ENCODE results near the gene NCOA1.
"Not testable (repeated sequence)": the region's sequence is repeated elsewhere in the genome, so short reads cannot be mapped to it uniquely, and the experiment has no call there.

The NCOA1 gene

DNA sequence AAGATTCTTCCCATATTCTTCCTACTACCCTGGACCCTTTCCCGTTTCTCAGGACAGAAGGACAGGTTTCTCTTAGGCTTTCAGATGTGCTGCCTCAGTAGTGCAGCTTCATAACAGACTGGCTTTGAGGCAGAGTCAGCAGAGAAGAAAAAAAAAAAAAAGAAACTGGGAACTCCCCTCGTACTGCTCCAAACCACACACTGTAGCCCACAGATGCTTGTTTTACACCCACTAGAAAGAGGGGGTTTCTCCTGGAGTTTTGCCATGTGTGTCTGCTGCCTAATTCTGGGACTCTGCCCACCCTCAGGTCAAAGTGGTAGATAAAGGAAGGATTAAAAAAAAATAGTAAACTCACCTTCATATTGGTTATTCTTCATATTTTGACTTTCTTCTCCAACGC lies 95.9 kb downstream of the NCOA1 start:
- DNase-seq, result no peak

DNA sequence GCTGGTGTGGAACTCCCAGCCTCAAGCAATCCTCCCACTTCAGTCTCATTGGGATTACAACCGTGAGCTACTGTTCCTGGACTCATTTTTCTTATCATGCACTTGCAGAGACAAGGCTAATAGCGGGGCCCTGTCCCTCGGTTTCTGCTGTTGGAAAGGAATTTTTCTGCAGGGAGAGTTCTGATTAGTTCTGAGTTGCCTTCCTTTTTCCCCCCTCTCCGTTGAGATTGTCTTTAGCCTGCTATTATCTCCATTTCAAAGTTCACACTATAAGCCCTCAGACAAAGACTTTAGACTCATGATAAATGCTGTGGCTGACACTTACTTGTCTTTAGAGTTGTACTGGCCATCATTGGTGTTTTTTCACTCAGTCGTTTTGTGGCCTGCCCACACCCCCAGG lies 97.2 kb downstream of the NCOA1 start:
- DNase-seq, result no peak

DNA sequence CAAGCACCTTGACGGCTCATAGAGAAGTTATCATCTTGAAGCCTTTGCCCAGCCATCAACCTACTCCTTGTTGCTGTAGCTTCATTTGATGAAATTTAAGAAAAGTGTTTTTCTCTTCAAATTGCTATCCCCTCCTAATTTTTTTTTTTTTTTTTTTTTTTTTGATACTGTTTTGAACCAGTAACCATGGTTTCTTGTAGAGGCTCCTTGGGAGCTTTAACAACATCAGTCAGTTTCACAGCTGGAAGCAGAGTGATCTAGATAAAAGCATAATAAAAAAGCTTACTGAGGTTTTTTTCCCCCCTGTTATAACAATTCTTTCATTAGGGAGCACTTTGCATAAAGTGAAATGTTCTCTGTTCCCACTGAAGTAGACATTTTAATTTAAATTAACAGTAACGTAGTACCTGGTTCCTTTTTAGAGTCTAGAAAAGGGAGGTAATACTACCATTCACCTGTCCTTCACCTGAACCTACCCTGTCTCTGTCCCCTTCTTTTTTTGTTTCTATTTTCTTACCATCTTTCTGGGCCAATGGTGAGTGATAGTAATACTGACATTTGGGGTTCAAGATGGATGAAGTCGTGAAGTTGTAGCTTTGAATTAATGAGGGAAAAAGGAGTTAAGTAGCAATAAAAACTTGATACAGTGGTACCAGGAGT lies 101.5 kb downstream of the NCOA1 start:
- DNase-seq, result no peak

DNA sequence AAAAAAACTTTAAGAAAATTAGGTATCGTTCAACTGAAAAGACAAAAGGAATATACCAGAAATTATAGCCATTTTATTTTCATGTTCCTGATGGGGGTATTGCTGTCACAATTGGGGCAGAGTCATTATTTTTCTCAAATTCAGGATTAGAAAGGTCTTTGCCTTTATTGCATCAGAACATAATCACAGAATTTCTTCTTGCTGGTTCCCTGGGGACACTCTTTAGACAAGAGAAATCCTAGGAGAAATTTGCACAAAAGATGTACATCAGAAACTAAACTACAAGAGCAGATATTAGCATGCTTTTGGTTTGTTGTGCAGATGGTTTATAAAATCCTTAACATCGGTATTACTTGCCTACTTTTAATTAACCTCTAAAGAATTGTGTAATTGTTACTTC lies 103.2 kb downstream of the NCOA1 start:
- no peak for DNase-seq

DNA sequence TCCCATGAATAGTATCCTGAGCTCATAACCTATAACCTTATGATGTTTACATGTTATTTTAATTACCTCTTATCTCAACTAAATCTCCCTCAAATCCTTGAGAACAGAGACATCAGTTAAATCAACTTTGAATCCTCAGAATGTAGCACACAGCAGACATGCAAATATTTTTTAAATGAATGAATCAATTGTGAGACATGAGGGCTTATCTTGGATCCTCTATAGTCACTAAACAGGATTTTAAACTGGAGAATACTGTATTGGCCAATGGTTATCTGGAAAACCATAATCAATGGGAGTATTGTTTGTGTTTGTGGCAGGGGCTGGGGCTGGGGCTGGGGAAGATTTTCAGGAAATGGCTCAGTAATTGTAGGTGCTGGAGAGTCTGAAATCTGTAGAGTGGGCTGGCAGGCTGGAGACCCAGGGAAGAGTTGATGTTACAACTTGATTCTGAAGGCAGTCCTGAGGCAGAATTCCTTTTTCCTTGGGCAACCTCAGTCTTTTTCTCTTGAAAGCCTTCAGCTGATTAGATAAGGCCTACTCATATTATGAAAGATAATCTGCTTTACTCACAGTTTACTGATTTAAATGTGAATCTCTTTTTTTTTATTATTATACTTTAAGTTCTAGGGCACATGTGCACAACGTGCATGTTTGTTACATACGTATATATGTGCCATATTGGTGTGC lies 106.3 kb downstream of the NCOA1 start:
- no peak for DNase-seq

DNA sequence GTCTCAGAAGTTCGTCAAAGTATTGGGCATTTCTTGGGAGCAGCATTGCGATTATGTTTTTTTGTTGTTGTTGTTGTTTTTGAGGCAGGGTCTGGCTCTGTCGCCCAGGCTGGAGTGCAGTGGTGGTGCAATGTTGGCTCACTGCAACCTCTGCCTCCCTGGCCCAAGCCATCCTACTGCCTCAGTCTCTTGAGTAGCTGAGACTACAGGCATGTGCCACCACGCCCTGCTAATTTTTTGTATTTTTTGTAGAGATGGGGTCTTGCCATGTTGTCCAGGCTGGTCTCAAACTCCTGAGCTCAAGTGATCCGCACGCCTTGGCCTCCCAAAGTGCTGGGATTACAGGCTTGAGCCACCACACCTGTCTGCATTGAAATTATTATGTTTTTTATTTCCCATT lies 109.1 kb downstream of the NCOA1 start:
- not testable (repeated sequence) for DNase-seq

DNA sequence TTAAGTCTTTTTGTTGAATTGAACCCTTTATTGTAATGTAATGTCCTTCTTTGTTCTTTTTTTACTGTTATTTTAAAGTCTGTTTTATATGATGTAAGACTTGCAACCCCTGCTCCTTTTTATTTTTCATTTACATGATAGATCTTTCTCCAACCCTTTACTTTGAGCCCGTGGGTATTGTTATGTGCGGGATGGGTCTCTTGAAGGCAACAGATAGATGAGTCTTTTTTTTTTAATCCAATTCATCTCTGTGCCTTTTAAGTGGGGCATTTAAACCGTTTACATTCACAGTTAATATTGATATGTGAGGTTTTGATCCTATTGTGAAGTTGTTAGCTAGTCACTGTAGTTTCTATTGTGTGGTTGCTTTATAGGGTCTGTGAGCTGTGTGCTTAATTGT lies 120.6 kb downstream of the NCOA1 start:
- DNase-seq, result no peak

DNA sequence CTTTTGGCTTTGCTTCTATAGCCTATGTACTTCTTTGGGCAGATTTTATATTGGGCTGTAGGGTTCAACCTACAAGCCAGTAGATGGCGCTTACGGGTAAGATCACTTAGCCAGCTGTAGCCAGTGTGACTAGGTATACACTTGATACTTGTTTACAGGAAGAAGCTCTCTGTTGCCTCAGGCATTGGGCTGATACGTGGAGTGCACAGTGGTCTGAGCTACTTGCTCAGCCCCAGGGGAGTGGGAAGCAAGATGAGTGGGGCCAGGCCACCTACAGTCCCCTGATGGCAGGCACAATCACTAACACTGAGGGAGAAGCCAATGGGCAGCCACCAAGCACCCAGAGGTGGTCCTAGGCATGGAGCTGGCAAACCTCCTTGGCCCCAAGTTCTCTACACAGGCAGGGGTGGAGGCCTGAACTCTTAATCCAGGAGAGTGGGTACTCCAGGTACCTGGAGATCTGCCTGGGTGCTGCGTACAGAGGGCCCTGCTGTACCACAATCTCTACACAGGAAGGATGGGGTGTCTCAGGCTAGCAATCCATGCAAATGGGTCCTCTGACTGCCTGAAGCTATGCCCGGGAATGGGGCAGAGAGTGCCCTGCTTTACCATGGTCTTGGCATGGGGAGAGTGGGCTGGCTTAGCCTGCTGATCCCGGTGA lies 122.2 kb downstream of the NCOA1 start:
- no peak for DNase-seq

DNA sequence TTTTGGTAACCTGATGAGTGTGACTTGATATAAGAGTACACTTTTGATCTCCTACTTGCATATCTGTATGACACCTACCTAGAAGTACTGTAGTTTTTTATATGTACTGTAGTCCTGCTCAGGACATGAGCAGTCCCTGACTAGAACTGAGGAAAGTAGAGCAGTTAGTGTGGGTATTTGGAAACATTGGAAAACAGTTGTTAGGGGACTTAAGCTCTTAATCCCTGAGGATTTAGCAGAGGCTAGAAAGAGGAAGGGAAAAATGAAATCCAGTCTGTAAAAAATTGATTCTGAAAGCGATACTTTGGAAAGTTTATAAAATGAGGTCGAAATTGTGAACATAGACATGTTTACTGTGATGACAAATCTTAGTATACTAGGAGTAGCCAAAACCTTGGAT lies 125.6 kb downstream of the NCOA1 start:
- no peak for DNase-seq

DNA sequence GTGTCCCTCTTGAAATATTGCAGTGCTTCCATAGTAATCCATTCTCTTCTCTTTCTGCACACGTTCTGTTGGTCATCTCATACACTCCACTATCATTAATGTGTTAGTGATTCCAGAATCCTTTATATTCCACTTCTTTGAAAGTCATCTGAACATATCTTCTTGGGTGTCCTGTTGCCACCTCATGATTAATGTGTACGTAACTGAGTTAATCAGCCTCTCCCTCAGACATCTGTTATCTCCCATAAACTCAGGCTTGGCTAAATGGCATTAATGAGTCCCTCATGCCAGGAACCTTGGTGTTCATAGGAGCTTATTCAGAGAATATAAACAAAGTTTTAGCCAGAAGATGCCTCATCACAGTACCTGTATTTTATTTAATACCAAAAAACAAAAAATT lies 126.4 kb downstream of the NCOA1 start:
- DNase-seq, result no peak

DNA sequence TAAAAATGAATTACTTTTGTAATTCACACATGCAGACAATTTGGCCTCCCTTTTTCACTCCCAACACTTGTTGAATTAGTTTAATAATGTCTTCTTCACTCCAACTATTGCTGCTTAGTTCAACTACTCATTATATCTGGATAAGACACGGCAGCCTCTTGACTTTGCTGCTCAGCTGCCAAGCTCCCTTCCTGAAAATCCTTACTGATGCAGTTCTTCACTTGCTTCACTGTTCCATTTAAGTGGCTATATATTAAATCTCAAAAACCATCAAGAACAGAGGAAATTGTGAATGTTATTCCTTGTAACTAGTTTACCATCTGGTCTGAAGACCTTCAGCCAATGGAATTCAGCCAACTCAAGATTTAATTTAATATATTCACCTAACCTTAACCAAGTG lies 127.1 kb downstream of the NCOA1 start:
- DNase-seq, result no peak

DNA sequence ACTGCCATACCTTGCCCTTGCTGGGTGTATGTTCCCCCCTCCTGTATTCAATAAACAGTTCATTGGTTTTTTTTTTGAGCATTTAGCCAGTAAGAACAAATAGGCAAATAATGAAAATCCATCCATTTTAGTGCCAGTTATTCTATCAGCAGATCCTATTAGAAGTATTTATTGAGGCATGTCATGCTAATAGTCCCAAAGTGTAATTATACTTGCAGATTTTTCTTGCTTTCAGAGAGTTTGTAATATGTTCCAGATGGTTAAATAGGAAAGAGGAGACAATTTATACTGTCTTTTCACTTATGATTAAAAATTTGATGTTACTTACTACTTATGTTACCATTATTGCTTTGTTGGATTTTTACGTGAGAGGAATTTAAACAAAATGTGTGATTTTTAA lies 127.6 kb downstream of the NCOA1 start:
- DNase-seq, result no peak

DNA sequence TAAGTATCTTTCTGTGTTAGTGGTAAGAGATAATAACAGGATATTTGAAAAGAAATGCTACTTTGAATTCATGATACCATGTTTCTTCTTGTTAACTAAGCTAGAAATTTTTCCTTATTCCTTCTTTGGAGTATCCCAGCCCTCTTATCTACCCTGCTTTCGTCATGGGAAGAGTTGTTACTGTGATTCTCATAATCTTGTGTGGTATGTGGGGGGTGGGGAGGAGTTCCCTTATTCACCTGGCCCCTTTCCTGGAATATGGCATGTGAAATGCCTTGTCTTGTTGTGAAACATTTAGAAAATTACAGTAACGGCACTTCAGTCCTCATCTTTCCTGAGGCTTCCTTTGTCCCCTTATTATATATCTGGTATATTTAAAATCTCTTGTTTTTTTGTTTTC lies 129.9 kb downstream of the NCOA1 start:
- no peak for DNase-seq

DNA sequence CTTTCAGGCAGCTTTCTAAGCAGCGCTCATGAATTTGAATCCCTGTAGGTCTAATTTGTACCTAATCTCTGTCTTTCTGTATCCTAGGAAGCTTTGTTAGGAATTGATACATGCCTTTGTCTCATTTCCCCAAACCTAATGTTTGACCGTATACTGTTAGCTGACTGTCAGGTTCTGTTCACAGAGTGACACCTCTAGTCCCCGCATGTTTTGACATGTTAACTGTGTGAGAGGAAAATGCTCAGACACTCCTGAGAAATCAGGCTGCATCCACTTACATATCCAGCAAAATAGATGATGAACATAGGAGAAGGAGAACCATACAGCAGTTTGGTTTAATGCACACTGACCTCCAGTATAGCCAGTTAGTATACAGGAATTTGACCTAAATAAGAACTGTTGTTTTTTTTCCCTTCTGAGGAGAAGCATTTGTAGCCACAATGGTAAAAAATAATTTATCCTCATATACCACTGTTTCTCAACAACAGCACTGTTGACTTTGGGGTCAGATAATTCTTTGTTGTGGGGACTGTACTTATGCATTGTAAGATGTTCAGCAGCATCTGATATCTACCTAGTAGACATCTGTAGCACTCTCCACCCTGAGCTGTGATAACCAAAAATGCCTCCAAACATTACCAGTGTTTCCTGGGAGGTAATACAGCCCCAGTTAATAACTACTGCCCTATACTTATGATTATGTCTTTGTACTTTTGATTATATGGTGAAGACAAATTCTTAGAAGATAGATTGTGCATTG lies 130.9 kb downstream of the NCOA1 start:
- no peak for DNase-seq

DNA sequence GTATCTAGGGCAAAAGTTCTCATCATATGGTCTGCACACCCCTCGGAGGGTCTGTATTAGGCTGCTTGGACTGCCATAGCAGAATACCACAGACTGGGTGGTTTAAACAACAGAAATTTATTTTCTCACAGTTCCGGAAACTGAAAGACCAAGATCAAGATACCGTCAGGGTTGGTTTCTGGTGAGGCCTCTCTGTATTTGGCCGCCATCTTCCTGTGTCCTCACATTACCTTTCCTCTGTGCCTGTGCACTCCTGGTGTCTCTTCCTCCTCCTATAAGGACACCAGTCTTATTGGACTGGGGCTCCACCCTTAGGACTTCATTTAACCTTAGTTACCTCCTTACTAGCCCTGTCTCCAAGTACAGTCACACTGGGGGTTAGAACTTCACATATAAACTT lies 132.5 kb downstream of the NCOA1 start:
- DNase-seq, result no peak

DNA sequence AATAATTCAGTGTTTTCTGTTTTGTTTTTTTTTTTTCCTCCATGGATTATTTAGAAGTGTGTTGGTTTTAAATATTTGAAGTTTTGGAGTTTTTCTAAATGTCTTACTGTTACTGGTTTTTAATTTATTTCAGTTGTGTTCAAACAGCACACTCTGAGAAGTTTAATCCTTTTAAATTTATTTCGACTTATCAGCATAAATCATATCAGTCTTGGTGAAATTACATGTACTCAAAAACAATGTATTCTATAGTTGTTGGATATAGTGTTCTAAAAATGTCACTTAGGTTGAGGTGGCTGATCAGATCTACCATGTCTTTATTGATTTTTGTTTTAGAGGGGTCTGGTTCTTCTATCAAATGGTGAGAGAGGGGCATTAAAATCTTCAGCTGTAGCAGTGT lies 134.7 kb downstream of the NCOA1 start:
- DNase-seq, result no peak

DNA sequence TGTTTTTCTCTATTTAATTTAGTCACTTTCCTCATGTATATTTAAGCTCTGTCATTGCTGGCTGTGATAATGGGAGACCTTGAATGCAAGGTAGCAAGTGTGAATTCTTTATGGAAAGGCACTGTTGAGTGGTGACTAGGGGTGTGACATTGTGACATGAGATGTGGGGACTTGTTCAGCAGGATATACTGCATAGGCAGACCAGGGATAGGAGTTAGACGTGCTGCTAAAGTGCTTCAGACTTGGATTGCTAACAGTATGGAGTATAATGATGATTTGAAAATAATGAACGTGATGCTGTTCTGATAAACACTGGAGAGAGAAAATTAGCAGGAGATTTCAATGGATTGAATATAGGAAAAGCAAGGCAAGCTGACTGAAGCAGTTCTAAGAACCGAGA lies 135.1 kb downstream of the NCOA1 start:
- no peak for DNase-seq

DNA sequence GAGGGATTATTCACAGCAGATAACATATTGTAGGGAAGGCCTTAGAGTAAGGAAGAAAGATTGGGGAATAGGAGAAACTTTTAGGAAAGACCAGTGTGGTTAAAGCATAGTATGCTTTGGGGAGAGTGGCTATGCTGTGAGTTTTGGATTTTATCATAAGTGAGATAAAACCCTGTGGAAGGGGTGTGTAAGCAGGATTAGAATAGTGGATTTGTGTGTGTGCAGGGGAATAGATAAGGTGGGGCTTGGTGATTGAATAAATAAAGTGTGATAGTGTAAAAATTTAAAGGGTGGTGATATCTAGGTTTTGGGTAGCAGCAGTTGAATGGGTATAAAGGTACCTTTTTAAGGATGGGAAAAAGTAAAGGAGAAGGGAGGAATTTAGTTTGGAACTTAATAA lies 137.7 kb downstream of the NCOA1 start:
- no peak for DNase-seq

DNA sequence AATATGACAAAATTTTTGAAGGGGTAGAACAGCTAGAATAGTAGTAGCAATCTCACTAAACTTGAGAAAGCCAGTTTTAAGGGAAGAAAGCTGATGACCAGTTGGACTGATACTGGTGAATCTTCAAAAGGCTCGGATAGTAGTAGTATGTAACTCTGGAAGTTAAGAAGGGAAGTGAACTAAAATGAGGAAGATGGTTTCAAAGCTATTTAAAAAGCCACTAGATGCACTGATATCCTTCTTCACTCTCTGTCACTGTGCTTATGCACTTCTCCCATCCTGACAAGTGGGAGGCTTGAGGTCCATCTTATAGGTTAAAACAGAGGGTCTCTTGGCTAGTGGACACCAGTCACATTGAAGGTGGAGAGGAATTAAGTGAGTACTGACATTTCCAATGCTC lies 141.1 kb downstream of the NCOA1 start:
- no peak for DNase-seq

DNA sequence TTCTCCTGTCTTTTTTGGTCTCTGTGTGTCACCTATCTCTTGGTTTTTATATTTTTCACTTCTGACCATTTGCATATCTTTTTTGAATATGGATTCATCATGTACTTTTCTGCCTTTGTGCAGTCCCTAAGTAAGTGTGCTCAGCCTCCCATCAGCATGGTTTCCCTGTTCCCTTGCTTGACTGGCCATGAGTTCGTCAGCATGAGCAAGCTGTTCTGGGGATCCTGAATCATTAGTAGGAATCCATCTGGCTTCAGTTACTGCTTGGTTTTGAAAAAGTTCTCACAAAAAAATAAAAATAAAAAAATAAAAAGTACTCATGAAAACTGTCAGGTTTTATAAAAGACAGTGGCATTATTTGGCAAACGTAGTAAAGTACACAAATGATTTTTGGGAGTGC lies 144.1 kb downstream of the NCOA1 start:
- DNase-seq, result no peak

DNA sequence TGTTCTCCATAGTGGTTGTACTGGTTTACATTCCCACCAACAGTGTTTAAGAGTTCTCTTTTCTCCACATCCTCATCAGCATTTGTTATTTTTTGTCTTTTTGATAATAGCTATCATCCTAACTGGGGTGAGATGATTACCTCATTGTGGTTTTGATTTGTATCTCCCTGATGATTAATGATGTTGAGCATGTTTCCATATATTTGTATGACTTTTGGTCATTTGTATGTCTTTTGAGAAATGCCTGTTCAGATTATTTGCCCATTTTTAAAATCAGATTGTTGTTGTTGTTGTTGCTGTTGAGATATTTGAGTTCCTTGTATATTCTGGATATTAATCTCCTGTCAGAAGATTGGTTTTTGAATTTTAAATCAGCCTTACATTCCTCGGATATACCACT lies 147.5 kb downstream of the NCOA1 start:
- no peak for DNase-seq

DNA sequence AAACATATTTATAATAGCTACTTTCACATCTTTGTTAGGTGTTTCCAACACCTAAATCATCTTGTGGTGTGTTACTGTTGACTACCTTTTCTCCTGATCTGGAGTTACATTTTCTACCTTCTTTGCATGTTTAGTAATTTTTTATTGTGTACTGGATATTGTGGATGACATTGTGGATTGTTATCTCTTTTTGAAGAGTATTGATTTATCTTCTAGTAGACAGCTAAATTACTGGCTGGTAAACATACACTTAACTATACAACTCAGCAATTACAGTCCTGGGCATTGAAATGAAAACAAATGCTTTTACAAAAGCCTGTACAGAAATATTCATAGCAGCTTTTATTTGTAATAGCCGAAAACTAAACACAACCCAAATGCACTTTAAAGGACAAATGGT lies 151.3 kb downstream of the NCOA1 start:
- DNase-seq, result no peak

DNA sequence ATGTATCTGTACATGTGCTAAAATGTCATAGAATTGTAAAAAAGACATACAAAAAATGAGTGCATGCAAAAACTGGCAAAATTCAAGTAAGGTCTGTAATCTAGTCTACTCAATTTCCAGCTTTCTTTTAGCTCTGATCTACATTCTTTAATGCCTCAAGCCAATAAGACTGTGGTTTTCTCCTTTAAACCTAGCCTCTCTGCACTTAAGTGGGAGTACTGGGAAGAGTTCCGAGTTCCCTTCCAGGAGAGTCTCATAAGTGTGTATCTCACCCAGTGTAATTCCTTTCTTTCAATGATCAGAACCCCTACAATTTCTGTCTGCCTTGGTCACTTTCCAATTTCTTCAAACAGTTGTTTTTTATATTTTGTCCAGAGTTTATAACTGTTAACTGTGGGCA lies 152.0 kb downstream of the NCOA1 start:
- DNase-seq, result no peak

DNA sequence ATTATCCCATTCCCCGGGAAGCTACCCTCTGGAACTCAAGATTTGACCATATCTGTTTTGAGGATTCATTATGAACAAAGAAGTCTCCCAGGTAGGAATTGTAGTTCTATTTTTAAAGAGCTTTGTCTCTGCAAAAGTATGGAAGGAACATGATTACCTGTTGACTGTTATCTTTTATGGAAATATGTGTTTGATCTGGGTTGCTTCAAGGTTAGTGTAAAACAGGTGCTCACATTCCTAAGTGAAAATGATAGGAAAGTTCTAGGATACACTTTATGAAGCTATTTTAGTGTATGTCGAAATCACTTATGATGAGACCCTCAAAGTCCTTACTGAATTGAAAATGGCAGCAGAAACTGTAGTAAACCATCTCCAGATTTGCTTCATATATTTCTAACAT lies 153.0 kb downstream of the NCOA1 start:
- no peak for DNase-seq
